Pancreas (tissue), 10 donors: Measurements from ENCODE around the gene FADS1. TPM values are rescaled to one million over a fixed set of nuclear protein-coding genes. Genes with fewer than 3 reads are reported as not detected.

ENCODE experiments used
- ATAC-seq, 4 donors: fragments of 200-7000 bp; cut with Tn5 transposase; one replicate each; pipeline versions ENCODE4 v1.8.0 to v1.9.1; 2020; ENCODE audit warnings: mild to moderate bottlenecking in 4 of 4, moderate library complexity in 4 of 4
- DNase-seq, 6 donors: peaks; one replicate each; pipeline ENCODE4 v3.0.0-alpha.2; 2020
- FAIRE-seq: peaks from 2 replicates; lab custom pipeline; 2012; peaks lifted over from hg19 to GRCh38; lab: Jason Lieb, UNC
- H3K27ac ChIP-seq, 4 donors: fragments of 200-600 bp; sonication (generic); 1 replicate in 3 of 4; 2 replicates in 1 of 4; pipeline versions ENCODE4 v1.5.0 to v1.8.0; 2020
- H3K27me3 ChIP-seq, 4 donors: fragments of 200-600 bp; one replicate each; pipeline ENCODE4 v1.8.0; 2021
- H3K36me3 ChIP-seq, 3 donors: fragments of 200-600 bp; sonication (generic) in 1 of 3; one replicate each; pipeline versions ENCODE4 v1.5.0 to v1.8.0; 2020 to 2021
- H3K4me1 ChIP-seq, 3 donors: fragments of 200-600 bp; one replicate each; pipeline ENCODE4 v1.8.0; 2021
- H3K4me3 ChIP-seq, 4 donors: fragments of 200-600 bp; sonication (generic) in 2 of 4; one replicate each; pipeline versions ENCODE4 v1.5.0 to v1.8.0; 2020 to 2021
- H3K9me3 ChIP-seq, 4 donors: fragments of 200-600 bp; one replicate each; pipeline ENCODE4 v1.8.0; 2021
- WGBS, 2 donors: extraction: QIAGEN DNeasy Blood & Tissue Kit; methylation state at CpG; one replicate each; pipeline ENCODE4 v1.1.7; 2013; 5-methylcytosine and 5-hydroxymethylcytosine counted together
- intact Hi-C, 3 donors: fragments of 100-400 bp; cut with DNase I; formaldehyde crosslinking; loops; one replicate each; pipeline versions ENCODE4 v1.11.1 to v1.14.2; 2022
- polyA plus RNA-seq, 2 donors: library from polyadenylated mRNA; stranded (reverse); fragments of 200-250 nt; gene quantifications; one replicate each; pipeline ENCODE4 v1.2.3, GENCODE V29; 2013
- total RNA-seq, 6 donors: library from RNA; stranded (reverse); fragmentation: NEBNext Ultra II Directional in 4 of 6; extraction: Animal tissue kit (Norgen Biotek cat#: 25700) in 4 of 6; gene quantifications; one replicate each; pipeline versions ENCODE4 v1.2.1 to v1.2.4, GENCODE V29; 2021 to 2023
- TF ChIP-seq, protein P1 (sequence below), 4 donors: fragments of 200-600 bp; sonication (generic) in 3 of 4; IDR thresholded peaks; one replicate each; pipeline versions ENCODE4 v1.5.0 to v1.8.0; 2021; ENCODE audit warnings: antibody characterized with exemption in 4 of 4
- donor health status: healthy with polysubstance abuse.
- donor health status: DM: no; HTN: no; CAD: no; lungs with moderate emphysema.
- donor health status: DM: no; HTN: no; CAD: no.
- donor health status: control.
- donor health status: control.
- donor health status: Bipolar disorder and iron deficiency.
- donor health status: DM: yes; HTN: yes; CAD: no.
- donor health status: DM: no; HTN: no; CAD: no.
- donor health status: DM: no; HTN: no; CAD: no.
- donor health status: DM: yes; HTN: yes; CAD: no.

FADS1 gene
- total and polyA plus RNA-seq, 8 donors, result 2.3 to 15.1 (median 5.4) TPM

DNA sequence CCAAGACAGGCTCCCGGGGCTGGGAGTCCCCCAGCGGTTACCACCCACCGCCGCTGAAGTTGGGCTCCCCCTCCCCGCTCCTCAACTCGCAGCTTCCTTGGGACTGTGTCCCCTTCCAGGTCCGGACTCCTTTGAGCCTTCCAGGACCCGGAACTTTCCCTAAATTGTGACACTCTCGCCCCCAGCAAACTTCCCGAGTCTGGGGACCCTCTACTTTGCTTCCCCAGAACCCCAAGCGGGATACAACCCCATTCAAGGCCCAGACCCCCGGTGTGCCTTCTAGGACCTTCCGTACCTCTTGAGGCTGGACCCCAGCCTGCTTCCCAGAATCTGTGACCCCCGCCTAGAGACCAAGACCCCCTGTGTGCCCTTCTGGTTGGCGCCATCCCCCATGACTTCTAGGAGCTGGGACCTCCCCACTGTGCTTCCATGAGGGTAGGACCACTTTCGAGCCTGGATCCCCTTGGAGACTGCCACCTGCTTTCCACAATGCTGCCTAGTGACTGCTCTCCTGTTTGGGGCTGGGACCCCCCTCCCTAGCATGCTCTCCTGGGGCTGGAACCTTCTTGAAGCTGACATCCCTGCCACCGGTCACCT lies 63.8 kb downstream of the FADS1 start:
- intact Hi-C loops, result no loop called here
- Histone ChIP-seq H3K4me1 (peaks cover 27 to 43% (median 37%) of the 10 kb centered on the region in 3 donors), H3K27me3 (no peaks in the 10 kb centered on the region), H3K4me3 (peak overlapping the region; percentile 63 to 82 (median 70)), H3K27ac (peak overlapping the region; percentile 68 to 97 (median 83)), H3K36me3 (no peaks in the 10 kb centered on the region), H3K9me3 (no peaks in the 10 kb centered on the region)
- no peak for FAIRE-seq
- no peak for DNase-seq
- TF ChIP-seq, protein P1, sequence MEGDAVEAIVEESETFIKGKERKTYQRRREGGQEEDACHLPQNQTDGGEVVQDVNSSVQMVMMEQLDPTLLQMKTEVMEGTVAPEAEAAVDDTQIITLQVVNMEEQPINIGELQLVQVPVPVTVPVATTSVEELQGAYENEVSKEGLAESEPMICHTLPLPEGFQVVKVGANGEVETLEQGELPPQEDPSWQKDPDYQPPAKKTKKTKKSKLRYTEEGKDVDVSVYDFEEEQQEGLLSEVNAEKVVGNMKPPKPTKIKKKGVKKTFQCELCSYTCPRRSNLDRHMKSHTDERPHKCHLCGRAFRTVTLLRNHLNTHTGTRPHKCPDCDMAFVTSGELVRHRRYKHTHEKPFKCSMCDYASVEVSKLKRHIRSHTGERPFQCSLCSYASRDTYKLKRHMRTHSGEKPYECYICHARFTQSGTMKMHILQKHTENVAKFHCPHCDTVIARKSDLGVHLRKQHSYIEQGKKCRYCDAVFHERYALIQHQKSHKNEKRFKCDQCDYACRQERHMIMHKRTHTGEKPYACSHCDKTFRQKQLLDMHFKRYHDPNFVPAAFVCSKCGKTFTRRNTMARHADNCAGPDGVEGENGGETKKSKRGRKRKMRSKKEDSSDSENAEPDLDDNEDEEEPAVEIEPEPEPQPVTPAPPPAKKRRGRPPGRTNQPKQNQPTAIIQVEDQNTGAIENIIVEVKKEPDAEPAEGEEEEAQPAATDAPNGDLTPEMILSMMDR (IDR thresholded peaks at IDR 0.05), result no peak
- ATAC-seq, result no peak
- 11% methylated on average over 17 of the region's 17 CpGs for WGBS, 2 donors

DNA sequence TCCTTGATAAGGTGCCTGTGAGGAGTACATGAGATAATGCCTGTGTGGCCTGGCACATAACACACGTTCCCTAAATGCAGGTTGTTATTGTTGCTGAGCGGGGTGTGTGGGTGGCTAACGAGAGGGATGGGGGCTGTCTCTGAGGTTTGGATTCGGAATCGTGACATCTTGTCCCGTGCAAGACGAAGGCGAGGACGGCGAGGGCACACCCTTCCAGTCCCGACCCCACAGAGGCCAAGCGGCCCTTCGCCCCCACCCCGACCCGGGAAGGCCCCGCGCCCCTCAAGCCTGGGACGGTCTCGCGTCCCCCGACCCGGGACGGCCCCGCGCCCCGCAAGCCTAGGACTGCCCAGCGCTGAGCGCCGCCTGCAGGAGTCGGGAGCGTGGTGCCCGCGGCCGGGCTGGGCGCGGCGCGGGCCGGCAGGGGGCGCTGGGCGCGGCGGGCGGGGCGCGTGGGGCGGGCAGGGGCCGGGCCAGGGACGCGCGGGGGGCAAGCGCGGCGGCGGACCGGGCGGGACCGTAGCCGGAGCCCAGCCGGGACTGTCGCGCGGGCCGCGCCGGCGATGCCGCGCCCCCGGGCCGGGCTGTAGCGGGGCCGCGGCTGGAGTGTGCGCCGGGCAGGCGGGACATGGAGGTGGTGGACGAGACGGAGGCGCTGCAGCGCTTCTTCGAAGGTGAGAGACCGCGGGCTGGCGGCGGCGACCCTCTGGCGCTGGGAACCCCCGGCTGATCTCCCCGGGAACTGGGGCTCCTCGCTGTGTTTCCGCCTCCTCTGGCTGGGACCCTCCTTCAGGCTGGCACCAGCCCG lies 64.5 kb downstream of the FADS1 start, which contains the start of gene MYRF:
MYRF (plus strand) TSS at position 520 of the 808 bp plus-strand sequence; CDS start at position 629, 109 bp downstream.
- DNase-seq, result peak in 4 of 6 donors; percentile 66 to 94 (median 80)
- peak within 1 kb of the TSS; percentile 63 to 82 (median 70) for H3K4me3 ChIP-seq
- no peaks in the 10 kb centered on the region for H3K36me3 ChIP-seq
- 1 to 2% methylated on average over 40 to 93 of the region's 93 CpGs for WGBS, 2 donors
- FAIRE-seq, result no peak
- H3K4me1 ChIP-seq, result peaks cover 20 to 39% (median 30%) of the 10 kb centered on the region in 3 donors
- peak; percentile 18 to 58 (median 43) for ATAC-seq
- intact Hi-C loops, result no loop called here
- TF ChIP-seq, protein P1 (IDR thresholded peaks at IDR 0.05), result peak in 2 of 4 donors; percentile 21 to 34
- H3K27ac ChIP-seq, result peak within 1 kb of the TSS; percentile 68 to 97 (median 83)
- no peaks in the 10 kb centered on the region for H3K27me3 ChIP-seq
- H3K9me3 ChIP-seq, result no peaks in the 10 kb centered on the region

DNA sequence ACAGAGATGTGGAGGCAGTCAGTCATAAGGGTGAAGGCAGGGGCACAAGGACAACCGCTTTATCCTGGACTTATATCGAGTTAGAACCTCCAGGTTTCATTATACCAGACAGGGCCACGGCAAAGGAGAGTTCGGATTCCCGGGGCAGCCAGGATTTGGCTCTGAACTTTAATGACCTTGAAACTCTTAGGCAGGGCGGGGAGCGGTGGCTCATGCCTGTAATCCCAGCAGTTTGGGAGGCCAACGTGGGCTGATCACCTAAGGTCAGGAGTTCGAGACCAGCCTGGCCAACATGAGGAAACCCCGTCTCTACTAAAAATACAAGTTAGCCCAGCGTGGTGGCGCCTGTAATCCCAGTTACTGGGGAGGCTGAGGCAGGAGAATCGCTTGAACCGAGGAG lies 65.4 kb downstream of the FADS1 start:
- ATAC-seq (no peak), DNase-seq (no peak), FAIRE-seq (no peak)
- Histone ChIP-seq H3K36me3 (no peaks in the 10 kb centered on the region), H3K9me3 (no peaks in the 10 kb centered on the region), H3K27ac (no peak overlapping the region), H3K27me3 (no peaks in the 10 kb centered on the region), H3K4me1 (peaks cover 13 to 33% (median 22%) of the 10 kb centered on the region in 3 donors), H3K4me3 (no peak overlapping the region)
- TF ChIP-seq, protein P1 (IDR thresholded peaks at IDR 0.05), result no peak
- WGBS, 2 donors, result 45 to 50% methylated on average over 14 of the region's 14 CpGs
- intact Hi-C loops, result no loop called here

DNA sequence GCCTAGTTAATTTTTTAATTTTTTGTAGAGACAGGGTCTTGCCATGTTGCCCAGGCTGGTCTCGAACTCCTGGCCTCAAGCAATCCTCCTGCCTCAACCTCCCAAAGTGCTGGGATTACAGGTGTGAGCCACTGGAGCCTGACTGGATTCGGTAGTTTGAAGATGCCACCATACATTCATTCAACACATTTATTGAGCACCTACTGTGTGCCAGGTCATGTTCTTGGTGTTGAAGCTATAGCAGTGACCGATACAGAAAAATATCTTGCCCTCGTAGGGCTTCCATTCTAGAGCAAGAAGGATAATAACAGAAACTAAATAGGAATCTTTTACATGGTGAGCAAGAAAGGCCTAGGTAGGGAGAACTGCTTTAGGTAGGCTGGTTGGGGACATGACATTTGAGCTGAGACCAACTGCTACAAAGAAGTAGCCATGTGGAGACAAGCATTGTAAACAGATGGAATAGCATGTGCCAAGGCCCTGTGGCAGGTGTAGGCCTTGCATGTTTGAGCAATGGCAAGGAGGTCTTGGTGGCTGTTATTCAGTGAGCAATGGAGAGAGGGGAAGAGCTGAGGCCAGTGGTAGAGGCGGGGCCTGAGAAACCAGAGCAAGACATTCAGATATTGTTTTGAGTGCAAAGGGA lies 66.1 kb downstream of the FADS1 start:
- no peaks in the 10 kb centered on the region for H3K9me3 ChIP-seq
- WGBS, 2 donors, result 95 to 98% methylated on average over 5 of the region's 5 CpGs
- no peak overlapping the region for H3K27ac ChIP-seq
- ATAC-seq, result no peak
- H3K36me3 ChIP-seq, result no peaks in the 10 kb centered on the region
- peaks cover 6 to 27% (median 15%) of the 10 kb centered on the region in 3 donors for H3K4me1 ChIP-seq
- FAIRE-seq, result no peak
- TF ChIP-seq, protein P1 (IDR thresholded peaks at IDR 0.05), result no peak
- H3K4me3 ChIP-seq, result no peak overlapping the region
- H3K27me3 ChIP-seq, result no peaks in the 10 kb centered on the region
- DNase-seq, result no peak
- intact Hi-C loops, result no loop called here

Other genes starting within 250 kb of the FADS1 start
- 10 to 100 TPM in 3 of 6 donors, 1 to 10 TPM in 3; 4.3 to 17.9 (median 8.7) TPM for gene SYT7, start 235.9 kb downstream of the FADS1 start, total RNA-seq
- gene SYT7, start 235.9 kb downstream of the FADS1 start, polyA plus RNA-seq, result 10 to 100 TPM; 21.0 to 59.4 TPM
- gene DAGLA, start 136.6 kb downstream of the FADS1 start, total RNA-seq, result 1 to 10 TPM; 3.7 to 6.2 (median 4.8) TPM
- gene DAGLA, start 136.6 kb downstream of the FADS1 start, polyA plus RNA-seq, result 1 to 10 TPM; 5.4 to 6.9 TPM
- 10 to 100 TPM; 19.1 to 43.9 (median 27.2) TPM for gene MYRF, start 64.4 kb downstream of the FADS1 start, total RNA-seq
- gene MYRF, start 64.4 kb downstream of the FADS1 start, polyA plus RNA-seq, result 10 to 100 TPM; 56.3 to 69.3 TPM
- 100 to 1,000 TPM in 2 of 6 donors, 10 to 100 TPM in 4; 69.8 to 108 (median 94.4) TPM for gene TMEM258, start 24.4 kb downstream of the FADS1 start, total RNA-seq
- 100 to 1,000 TPM in 1 of 2 donors, 10 to 100 TPM in 1; 87.4 to 171 TPM for gene TMEM258, start 24.4 kb downstream of the FADS1 start, polyA plus RNA-seq
- gene FEN1, start 24.1 kb downstream of the FADS1 start, total RNA-seq, result 1 to 10 TPM; 2.3 to 7.3 (median 5.2) TPM
- gene FEN1, start 24.1 kb downstream of the FADS1 start, polyA plus RNA-seq, result 1 to 10 TPM; 2.5 to 4.8 TPM
- gene FADS2, start 11.3 kb upstream of the FADS1 start, total RNA-seq, result 10 to 100 TPM in 2 of 6 donors, 1 to 10 TPM in 4; 1.7 to 20.5 (median 5.5) TPM
- gene FADS2, start 11.3 kb upstream of the FADS1 start, polyA plus RNA-seq, result 10 to 100 TPM in 1 of 2 donors, 1 to 10 TPM in 1; 8.4 to 21.3 TPM
- 10 to 100 TPM; 11.2 to 26.6 (median 16.7) TPM for gene FADS3, start 74.5 kb upstream of the FADS1 start, total RNA-seq
- 10 to 100 TPM; 35.2 to 42.7 TPM for gene FADS3, start 74.5 kb upstream of the FADS1 start, polyA plus RNA-seq
- gene RAB3IL1, start 100.6 kb upstream of the FADS1 start, total RNA-seq, result 1 to 10 TPM; 1.9 to 5.6 (median 2.6) TPM
- 1 to 10 TPM; 3.4 to 4.2 TPM for gene RAB3IL1, start 100.6 kb upstream of the FADS1 start, polyA plus RNA-seq
- 1 to 10 TPM in 3 of 6 donors, under 1 TPM in 3; 0.43 to 2.4 (median 0.98) TPM for gene BEST1, start 133.3 kb upstream of the FADS1 start, total RNA-seq
- gene BEST1, start 133.3 kb upstream of the FADS1 start, polyA plus RNA-seq, result 1 to 10 TPM; 1.2 to 1.7 TPM
- gene FTH1, start 150.6 kb upstream of the FADS1 start, total RNA-seq, result 1,000 to 10,000 TPM; 1,217 to 1,772 (median 1,396) TPM
- 1,000 to 10,000 TPM; 1,114 to 1,632 TPM for gene FTH1, start 150.6 kb upstream of the FADS1 start, polyA plus RNA-seq